Measurements from ENCODE around the gene RPRD1B. TPM values are rescaled to one million over a fixed set of nuclear protein-coding genes. Genes with fewer than 3 reads are reported as not detected.

Gene RPRD1B
- polyA plus RNA-seq, 3 donors: 3.6 to 12.3 (median 4.7) TPM

GRCh38 chr20:38138086-38138778 is 104.7 kb downstream of the RPRD1B start:
- peaks cover 25% of the 10 kb centered on the region for H3K4me1 Mint-ChIP-seq
- Histone ChIP-seq H3K9me3 (replicated peaks in 1 of 2; ENCODE audit: control insufficient read depth in 1 of 2, insufficient read depth in 1 of 2, low read length in 2 of 2) (no peaks in the 10 kb centered on the region), H3K4me2 (replicated peaks; ENCODE audit: extremely low read depth, low read length, poor library complexity, severe bottlenecking) (no peak overlapping the region), H3K9ac (ENCODE audit: insufficient read depth, low read length, poor library complexity, severe bottlenecking) (no peak overlapping the region), H3K27ac (ENCODE audit: low read depth in 1 of 2, low read length in 2 of 2) (no peak overlapping the region), H3K36me3 (replicated peaks in 1 of 2; ENCODE audit: control insufficient read depth in 1 of 2, insufficient read depth in 2 of 2, low read length in 2 of 2) (no peaks in the 10 kb centered on the region), H2AFZ (ENCODE audit: insufficient read depth, low read depth, low read length, poor library complexity, severe bottlenecking) (no peak overlapping the region), H3K4me3 (replicated peaks in 1 of 3; ENCODE audit: low read depth in 2 of 3, low read length in 3 of 3) (no peak overlapping the region), H3K4me1 (ENCODE audit: control insufficient read depth in 1 of 2, insufficient read depth in 2 of 2, low read length in 2 of 2) (peaks cover 4 to 14% of the 10 kb centered on the region in 2 donors), H3K79me2 (ENCODE audit: insufficient read depth, low read length) (no peaks in the 10 kb centered on the region), H4K20me1 (ENCODE audit: insufficient read depth, low read length) (no peaks in the 10 kb centered on the region), H3K27me3 (ENCODE audit: control insufficient read depth in 2 of 2, insufficient read depth in 2 of 2, low read length in 2 of 2) (no peaks in the 10 kb centered on the region)
- TF ChIP-seq CTCF (IDR thresholded peaks at IDR 0.05): no peak
- intact Hi-C loops (cut with micrococcal nuclease): no loop called here
- no peaks in the 10 kb centered on the region for H3K9me3 Mint-ChIP-seq
- 97% methylated on average over 10 of the region's 15 CpGs for WGBS (ENCODE audit: insufficient coverage)
- H3K36me3 Mint-ChIP-seq: peaks cover 3 to 10% of the 10 kb centered on the region in 2 donors
- H3K27ac Mint-ChIP-seq: peak overlapping the region in 1 of 7 donors; percentile 48
- DNase-seq: no peak
- no peak overlapping the region for H3K4me3 Mint-ChIP-seq
- H3K27me3 Mint-ChIP-seq (ENCODE audit: low read depth in 3 of 3): peaks cover 1 to 6% (median 2%) of the 10 kb centered on the region in 3 donors

GRCh38 chr20:38139156-38139912 is 105.8 kb downstream of the RPRD1B start:
- no peak for TF ChIP-seq CTCF (IDR thresholded peaks at IDR 0.05)
- WGBS (ENCODE audit: insufficient coverage): 98% methylated on average over 14 of the region's 25 CpGs
- H3K9me3 Mint-ChIP-seq: no peaks in the 10 kb centered on the region
- H3K27me3 Mint-ChIP-seq (ENCODE audit: low read depth in 3 of 3): peaks cover 0 to 4% (median 1%) of the 10 kb centered on the region in 3 donors
- Histone ChIP-seq H3K79me2 (ENCODE audit: insufficient read depth, low read length) (no peaks in the 10 kb centered on the region), H4K20me1 (ENCODE audit: insufficient read depth, low read length) (no peaks in the 10 kb centered on the region), H3K4me1 (ENCODE audit: control insufficient read depth in 1 of 2, insufficient read depth in 2 of 2, low read length in 2 of 2) (peaks cover 15 to 25% of the 10 kb centered on the region in 2 donors), H3K36me3 (replicated peaks in 1 of 2; ENCODE audit: control insufficient read depth in 1 of 2, insufficient read depth in 2 of 2, low read length in 2 of 2) (no peaks in the 10 kb centered on the region), H3K27me3 (ENCODE audit: control insufficient read depth in 2 of 2, insufficient read depth in 2 of 2, low read length in 2 of 2) (no peaks in the 10 kb centered on the region), H3K9ac (ENCODE audit: insufficient read depth, low read length, poor library complexity, severe bottlenecking) (no peak overlapping the region), H2AFZ (ENCODE audit: insufficient read depth, low read depth, low read length, poor library complexity, severe bottlenecking) (no peak overlapping the region), H3K27ac (ENCODE audit: low read depth in 1 of 2, low read length in 2 of 2) (no peak overlapping the region), H3K4me2 (replicated peaks; ENCODE audit: extremely low read depth, low read length, poor library complexity, severe bottlenecking) (no peak overlapping the region), H3K4me3 (replicated peaks in 1 of 3; ENCODE audit: low read depth in 2 of 3, low read length in 3 of 3) (no peak overlapping the region), H3K9me3 (replicated peaks in 1 of 2; ENCODE audit: control insufficient read depth in 1 of 2, insufficient read depth in 1 of 2, low read length in 2 of 2) (no peaks in the 10 kb centered on the region)
- H3K4me1 Mint-ChIP-seq: peaks cover 35% of the 10 kb centered on the region
- no peak overlapping the region for H3K27ac Mint-ChIP-seq
- no peak for DNase-seq
- no peak overlapping the region for H3K4me3 Mint-ChIP-seq
- intact Hi-C loops (cut with micrococcal nuclease): no loop called here
- peaks cover 3 to 10% of the 10 kb centered on the region in 2 donors for H3K36me3 Mint-ChIP-seq
